Heart right ventricle (tissue), 16 donors: Measurements from ENCODE around the gene MBTD1. TPM values are rescaled to one million over a fixed set of nuclear protein-coding genes. Genes with fewer than 3 reads are reported as not detected.

Experiments used
- ATAC-seq, 8 donors: fragments of 200-7000 bp; cut with Tn5 transposase; one replicate each; pipeline ENCODE4 v1.9.1; 2020; ENCODE audit warnings: mild to moderate bottlenecking in 8 of 8, moderate library complexity in 8 of 8, moderate number of reproducible peaks in 1 of 8
- DNase-seq, 2 donors: peaks; one replicate each; pipeline ENCODE4 v3.0.0-alpha.2; 2020
- H3K27ac ChIP-seq, 10 donors: fragments of 200-600 bp; sonication (generic) in 2 of 10; one replicate each; pipeline versions ENCODE4 v1.5.0 to v1.8.0; 2020 to 2022; ENCODE audit warnings: mild to moderate bottlenecking in 3 of 10
- H3K27me3 ChIP-seq, 7 donors: fragments of 200-600 bp; one replicate each; pipeline ENCODE4 v1.8.0; 2021 to 2022; ENCODE audit warnings: mild to moderate bottlenecking in 2 of 7
- H3K36me3 ChIP-seq, 9 donors: fragments of 200-600 bp; sonication (generic) in 1 of 9; one replicate each; pipeline versions ENCODE4 v1.5.0 to v1.8.0; 2020 to 2022; ENCODE audit warnings: mild to moderate bottlenecking in 2 of 9
- H3K4me1 ChIP-seq, 9 donors: fragments of 200-600 bp; sonication (generic) in 1 of 9; one replicate each; pipeline versions ENCODE4 v1.5.0 to v1.8.0; 2020 to 2022; ENCODE audit warnings: mild to moderate bottlenecking in 4 of 9
- H3K4me3 ChIP-seq, 10 donors: fragments of 200-600 bp; sonication (generic) in 2 of 10; one replicate each; pipeline versions ENCODE4 v1.5.0 to v1.8.0; 2020 to 2022; ENCODE audit warnings: mild to moderate bottlenecking in 7 of 10, moderate library complexity in 2 of 10
- H3K9me3 ChIP-seq, 11 donors: fragments of 200-600 bp in 10 of 11; sonication (generic) in 2 of 11; one replicate each; pipeline versions ENCODE4 v1.5.0 to v1.8.0; 2013 to 2022; ENCODE audit warnings: mild to moderate bottlenecking in 2 of 11, control low read depth in 1 of 11, moderate library complexity in 1 of 11
- CTCF ChIP-seq, 9 donors: fragments of 200-600 bp; sonication (generic) in 2 of 9; IDR thresholded peaks; one replicate each; pipeline versions ENCODE4 v1.5.0 to v1.8.0; 2021 to 2022; ENCODE audit warnings: antibody characterized with exemption in 9 of 9, mild to moderate bottlenecking in 5 of 9, moderate library complexity in 1 of 9
- WGBS, 2 donors: extraction: QIAGEN DNeasy Blood & Tissue Kit; methylation state at CpG; one replicate each; pipeline ENCODE4 v1.1.7; 2013; ENCODE audit warnings: inconsistent platforms in 1 of 2; 5-methylcytosine and 5-hydroxymethylcytosine counted together
- intact Hi-C, 10 donors: fragments of 100-400 bp; cut with DNase I; formaldehyde crosslinking; loops; one replicate each; pipeline versions ENCODE4 v1.11.1 to v1.14.2; 2022
- polyA plus RNA-seq, 2 donors: library from polyadenylated mRNA; stranded (reverse); fragments of 200-250 nt; gene quantifications; one replicate each; pipeline ENCODE4 v1.2.3, GENCODE V29; 2013
- total RNA-seq, 10 donors: library from RNA; stranded (reverse); fragmentation: NEBNext Ultra II Directional in 3 of 10; extraction: Animal tissue kit (Norgen Biotek cat#: 25700) in 3 of 10; gene quantifications; one replicate each; pipeline versions ENCODE4 v1.2.1 to v1.2.4, GENCODE V29; 2021 to 2023
- donor health status: Arrhythmogenic right ventricular cardiomyopathy.
- donor health status: ischemic (EF 13 %, LVEDD 7.1; RV severe dilation, severe dysfunction).
- donor health status: healthy with polysubstance abuse.
- donor health status: DM: no; HTN: yes; CAD: no.
- donor health status: DM: no; HTN: no; CAD: no.
- donor health status: ischemic (EF 25% LVEDD 6.9; RV normal size, moderate dysfunction).
- donor health status: ischemic (EF 25% LVEDD 5.7; RV mildly dilated, moderate dysfunction).
- donor health status: healthy.
- donor health status: DM: yes; HTN: yes; CAD: no.
- donor health status: Ischemic cardiomyopathy.
- donor health status: ischemic (EF 35%, LVEDD 5.7; RV mildly dilated, moderate dysfunction).
- donor health status: nonischemic (EF 11% LVEDD 7.7; RV severe dilation, severe dysfunction).
- donor health status: DM: yes; HTN: yes; CAD: no.
- donor health status: PGD.
- donor health status: ischemic (EF 29% LVEDD 5.4; RV normal size, mild dysfunction).
- donor health status: nonischemic (EF 23%, LVEDD 6.1; RV moderate dilation, normal function).

Gene MBTD1
- total and polyA plus RNA-seq, 12 donors: 1.8 to 11.4 (median 6.9) TPM

GRCh38 chr17:51142597-51142996, 117.3 kb downstream of the MBTD1 start:
- intact Hi-C loops: loop anchor here in 1 of 10 donors (10.0 kb wide), 1 partner anchor 288 kb away; no protein-coding TSS in a partner anchor
- ATAC-seq (no peak), DNase-seq (no peak)
- Histone ChIP-seq H3K4me3 (no peak overlapping the region), H3K4me1 (no peaks in the 10 kb centered on the region), H3K27ac (no peak overlapping the region), H3K36me3 (no peaks in the 10 kb centered on the region), H3K27me3 (no peaks in the 10 kb centered on the region), H3K9me3 (no peaks in the 10 kb centered on the region)
- no peak for TF ChIP-seq CTCF (IDR thresholded peaks at IDR 0.05)
- 94 to 97% methylated on average over 2 of the region's 2 CpGs for WGBS, 2 donors

- Histone ChIP-seq H3K4me1 (peaks cover 0 to 20% (median 11%) of the 10 kb centered on the region in 9 donors), H3K27ac (no peak overlapping the region), H3K4me3 (no peak overlapping the region), H3K9me3 (no peaks in the 10 kb centered on the region), H3K36me3 (no peaks in the 10 kb centered on the region), H3K27me3 (no peaks in the 10 kb centered on the region)
- 91 to 93% methylated on average over 3 of the region's 3 CpGs for WGBS, 2 donors
- TF ChIP-seq CTCF (IDR thresholded peaks at IDR 0.05): no peak
- ATAC-seq: no peak
- intact Hi-C loops: loop anchor here in 1 of 10 donors (10.0 kb wide), 1 partner anchor 121 kb away; no protein-coding TSS in a partner anchor
- DNase-seq: no peak
These were observed 123.9 kb downstream of the MBTD1 start for GRCh38 chr17:51135956-51136355.

GRCh38 chr17:51133365-51133764, 126.5 kb downstream of the MBTD1 start:
- peak in 2 of 8 donors; percentile 15 to 22 for ATAC-seq
- intact Hi-C loops: loop anchor here in 1 of 10 donors (10.0 kb wide), 1 partner anchor 119 kb away; no protein-coding TSS in a partner anchor

GRCh38 chr17:51132964-51133319, 126.9 kb downstream of the MBTD1 start:
- Histone ChIP-seq H3K27me3 (no peaks in the 10 kb centered on the region), H3K27ac (peak overlapping the region; percentile 52 to 84 (median 74)), H3K4me1 (peaks cover 0 to 26% (median 11%) of the 10 kb centered on the region in 9 donors), H3K4me3 (no peak overlapping the region), H3K36me3 (no peaks in the 10 kb centered on the region), H3K9me3 (no peaks in the 10 kb centered on the region)
- no peak for TF ChIP-seq CTCF (IDR thresholded peaks at IDR 0.05)
- intact Hi-C loops: loop anchor here in 1 of 10 donors (10.0 kb wide), 1 partner anchor 118 kb away; no protein-coding TSS in a partner anchor
- no peak for DNase-seq
- peak; percentile 42 to 93 (median 82) for ATAC-seq

More at GRCh38 chr17:51133365-51133764, 126.5 kb downstream of the MBTD1 start:
- H3K9me3 ChIP-seq: no peaks in the 10 kb centered on the region
- H3K27ac ChIP-seq: peak overlapping the region in 9 of 10 donors; percentile 58 to 84 (median 75)
- no peaks in the 10 kb centered on the region for H3K36me3 ChIP-seq
- no peak for DNase-seq
- no peak for TF ChIP-seq CTCF (IDR thresholded peaks at IDR 0.05)
- H3K4me3 ChIP-seq: no peak overlapping the region
- H3K4me1 ChIP-seq: peaks cover 0 to 22% (median 11%) of the 10 kb centered on the region in 9 donors
- WGBS, 2 donors: 71 to 86% methylated on average over 2 of the region's 2 CpGs
- H3K27me3 ChIP-seq: no peaks in the 10 kb centered on the region
